ENCODE data around the gene GPS2.
"Not testable (repeated sequence)": the region's sequence is repeated elsewhere in the genome, so short reads cannot be mapped to it uniquely, and the experiment has no call there.

GPS2 gene, protein sequence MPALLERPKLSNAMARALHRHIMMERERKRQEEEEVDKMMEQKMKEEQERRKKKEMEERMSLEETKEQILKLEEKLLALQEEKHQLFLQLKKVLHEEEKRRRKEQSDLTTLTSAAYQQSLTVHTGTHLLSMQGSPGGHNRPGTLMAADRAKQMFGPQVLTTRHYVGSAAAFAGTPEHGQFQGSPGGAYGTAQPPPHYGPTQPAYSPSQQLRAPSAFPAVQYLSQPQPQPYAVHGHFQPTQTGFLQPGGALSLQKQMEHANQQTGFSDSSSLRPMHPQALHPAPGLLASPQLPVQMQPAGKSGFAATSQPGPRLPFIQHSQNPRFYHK

DNA sequence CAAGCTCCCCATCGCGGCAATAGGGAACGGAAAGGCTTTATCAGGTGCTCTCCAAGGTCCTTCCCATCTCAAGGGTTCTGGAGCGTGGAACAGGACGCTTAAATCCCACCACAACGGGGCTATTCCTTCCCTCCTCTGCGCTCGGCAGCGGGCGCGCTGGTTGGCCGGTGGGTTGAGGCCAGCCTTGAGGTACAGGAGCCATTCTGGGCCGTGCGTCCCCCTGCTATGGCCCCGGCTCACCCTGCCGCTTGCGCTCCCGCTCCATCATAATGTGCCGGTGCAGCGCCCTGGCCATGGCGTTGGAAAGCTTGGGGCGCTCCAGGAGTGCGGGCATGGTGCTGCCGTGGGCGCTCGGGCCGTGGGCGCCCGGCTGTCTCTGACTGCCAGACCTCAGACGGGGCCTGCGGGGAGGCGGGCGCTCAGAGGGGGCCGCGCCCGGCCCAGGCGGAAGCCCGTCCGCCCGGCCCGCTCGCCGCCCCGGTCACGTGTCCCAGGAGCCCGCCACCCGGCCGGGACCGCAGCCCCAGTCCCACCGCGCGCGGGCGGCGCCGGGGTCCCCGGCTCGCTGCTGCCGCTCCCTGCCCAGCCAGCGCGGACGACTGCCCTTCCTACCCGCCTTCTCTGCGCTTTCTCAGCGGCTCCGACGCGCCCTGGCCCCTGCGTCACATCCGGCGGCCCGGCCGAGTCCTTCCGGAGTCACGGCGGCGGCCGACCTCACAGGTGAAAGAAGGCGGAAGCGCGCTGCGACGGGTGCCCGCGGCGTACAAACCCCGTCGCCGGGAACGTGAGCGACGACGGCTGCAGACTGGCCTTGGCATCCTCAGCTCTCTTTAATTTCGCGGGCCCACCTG lies at the start of gene GPS2:
Gene GPS2, minus strand, starts transcription at position 642 of the 851 bp plus-strand sequence. Its CDS starts 308 bp downstream, at position 334.
- DNase-seq = peak; percentile 77

DNA sequence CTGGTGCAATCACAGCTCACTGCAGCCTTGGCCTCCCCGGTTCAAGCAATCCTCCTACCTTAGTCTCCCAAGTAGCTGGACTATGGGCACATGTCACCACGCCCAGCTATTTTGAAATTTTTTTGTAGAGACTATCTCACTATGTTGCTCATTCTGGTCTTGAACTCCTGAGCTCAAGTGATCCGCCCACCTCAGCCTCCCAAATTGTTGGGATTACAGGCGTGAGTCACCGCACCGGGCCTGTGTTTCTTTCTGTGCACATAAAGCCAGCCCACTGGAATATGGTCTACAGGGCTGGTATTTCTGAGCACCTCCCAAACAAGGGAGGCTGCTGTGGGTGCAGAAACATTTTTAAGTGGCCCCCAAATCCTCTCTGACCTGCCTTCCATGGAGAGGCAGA lies 48.2 kb upstream of the GPS2 start:
- peak; percentile 79 for DNase-seq

DNA sequence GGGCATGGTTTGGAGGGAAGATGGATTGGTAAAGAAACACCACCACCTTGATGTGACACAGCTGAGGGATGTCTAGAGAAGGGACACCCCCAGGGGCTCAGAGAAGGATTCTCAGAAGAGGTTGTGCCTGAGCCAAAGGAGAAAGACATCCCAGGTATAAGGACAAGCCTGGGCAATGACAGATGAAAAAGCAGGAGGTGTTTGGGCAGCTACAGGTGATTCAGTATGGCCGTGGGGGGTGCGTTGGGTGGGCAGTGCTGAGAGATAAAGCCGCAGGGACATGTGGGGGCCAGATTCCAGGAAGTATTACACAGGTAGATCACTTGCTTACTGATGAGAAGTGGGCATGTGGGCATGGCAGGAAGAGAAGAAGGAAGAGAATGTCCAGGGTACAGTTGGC lies 46.7 kb upstream of the GPS2 start:
- no peak for DNase-seq

DNA sequence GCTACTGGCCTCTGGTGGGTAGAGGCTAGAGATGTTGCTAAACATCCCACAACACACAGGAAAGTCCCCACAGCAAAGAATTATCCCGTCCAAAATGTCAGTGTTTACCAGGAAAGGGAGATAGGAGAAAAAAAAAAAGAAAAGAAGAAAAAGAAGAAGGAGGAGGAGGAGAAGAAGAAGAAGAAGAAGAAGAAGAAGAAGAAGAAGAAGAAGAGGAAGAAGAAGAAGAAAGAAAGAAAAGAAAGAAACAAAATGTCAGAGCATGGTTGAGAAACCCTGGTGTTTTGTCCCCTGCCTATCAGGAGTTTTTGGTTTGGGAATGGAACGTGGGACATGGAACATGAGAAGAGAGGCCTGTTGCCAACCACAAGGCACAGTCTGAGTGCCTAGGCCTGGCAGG lies 42.2 kb upstream of the GPS2 start:
- no peak for DNase-seq

DNA sequence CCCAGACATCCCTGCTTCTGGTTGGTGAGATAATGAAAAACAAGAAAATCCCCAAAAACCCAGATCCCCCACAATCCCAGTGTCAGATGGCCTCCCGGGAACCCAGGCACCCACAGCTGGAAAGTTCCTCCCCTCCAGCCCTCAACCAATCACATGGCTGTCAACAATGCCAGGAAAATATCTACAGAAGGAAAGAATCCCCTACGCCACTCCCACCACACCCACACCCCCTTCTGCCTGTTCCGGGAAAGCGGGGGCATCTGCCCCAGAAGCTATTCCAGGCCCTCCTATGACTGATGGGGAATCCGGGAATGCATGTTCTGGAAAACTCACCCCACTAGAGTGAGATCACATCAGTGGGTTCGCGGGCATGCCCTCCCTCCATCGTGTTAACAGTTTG lies 41.6 kb upstream of the GPS2 start:
- no peak for DNase-seq

DNA sequence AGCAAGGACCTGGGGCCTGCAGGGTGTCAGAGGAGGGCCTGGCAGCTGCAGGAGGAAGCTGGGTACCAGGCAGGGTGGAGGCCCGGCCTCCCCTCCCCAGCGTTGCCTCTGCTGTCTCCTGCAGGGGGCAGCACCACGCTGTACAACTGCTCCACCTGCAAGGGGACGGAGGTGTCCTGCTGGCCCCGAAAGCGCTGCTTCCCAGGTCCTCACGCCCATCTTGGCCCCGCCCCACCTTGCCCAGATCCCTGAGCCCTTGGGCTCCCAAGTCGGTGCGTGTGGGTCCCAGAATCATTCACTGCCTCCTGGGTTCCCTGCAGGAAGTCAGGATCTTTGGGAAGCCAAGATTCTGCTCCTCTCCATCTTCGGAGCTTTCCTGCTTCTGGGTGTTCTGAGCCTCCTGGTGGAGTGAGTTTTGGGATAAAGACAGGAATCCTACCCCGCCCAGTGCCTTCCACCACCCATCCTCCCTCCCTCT lies 41.0 kb upstream of the GPS2 start:
- peak; percentile 69 for DNase-seq

DNA sequence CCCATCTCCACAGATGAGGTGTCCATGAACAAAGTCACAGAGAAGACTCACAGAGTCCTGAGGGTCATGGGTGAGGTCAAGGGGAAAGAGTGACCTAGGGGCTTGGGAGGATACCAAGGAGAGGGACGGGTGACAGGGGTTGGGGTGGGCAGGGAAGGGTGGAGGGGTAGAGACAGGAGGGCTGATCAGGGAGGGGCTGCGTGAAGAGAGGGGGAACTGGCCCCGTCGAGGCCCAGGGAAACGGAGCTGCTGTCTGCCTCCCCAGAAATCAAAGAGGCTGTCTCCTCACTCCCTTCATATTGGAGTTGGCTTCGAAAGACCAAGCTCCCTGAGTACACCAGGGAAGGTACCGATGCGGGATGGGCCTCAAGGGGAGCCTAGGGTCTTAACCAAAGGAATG lies 40.4 kb upstream of the GPS2 start:
- no peak for DNase-seq

DNA sequence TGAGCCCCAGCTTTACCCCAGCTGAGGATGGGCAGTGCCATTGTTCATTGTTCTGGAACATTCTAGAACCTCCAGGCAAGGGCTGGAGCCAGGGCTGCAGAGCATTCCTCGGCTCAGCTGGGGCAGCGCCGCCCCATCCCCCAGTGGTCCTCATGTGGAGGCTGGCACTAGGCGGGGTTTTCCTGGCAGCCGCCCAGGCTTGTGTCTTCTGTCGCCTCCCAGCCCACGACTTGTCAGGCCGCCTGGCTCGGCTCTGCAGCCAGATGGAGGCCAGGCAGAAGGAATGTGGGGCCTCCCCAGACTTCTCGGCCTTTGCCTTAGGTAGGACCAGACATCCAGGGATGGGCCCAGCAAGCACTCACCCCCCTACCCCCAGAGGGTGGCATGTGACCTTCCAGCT lies 39.9 kb upstream of the GPS2 start, which contains the start of gene TMEM95:
Gene TMEM95, plus strand, starts transcription at position 104 of the 400 bp plus-strand sequence. Its CDS starts 49 bp downstream, at position 153.
- peak; percentile 22 for DNase-seq

DNA sequence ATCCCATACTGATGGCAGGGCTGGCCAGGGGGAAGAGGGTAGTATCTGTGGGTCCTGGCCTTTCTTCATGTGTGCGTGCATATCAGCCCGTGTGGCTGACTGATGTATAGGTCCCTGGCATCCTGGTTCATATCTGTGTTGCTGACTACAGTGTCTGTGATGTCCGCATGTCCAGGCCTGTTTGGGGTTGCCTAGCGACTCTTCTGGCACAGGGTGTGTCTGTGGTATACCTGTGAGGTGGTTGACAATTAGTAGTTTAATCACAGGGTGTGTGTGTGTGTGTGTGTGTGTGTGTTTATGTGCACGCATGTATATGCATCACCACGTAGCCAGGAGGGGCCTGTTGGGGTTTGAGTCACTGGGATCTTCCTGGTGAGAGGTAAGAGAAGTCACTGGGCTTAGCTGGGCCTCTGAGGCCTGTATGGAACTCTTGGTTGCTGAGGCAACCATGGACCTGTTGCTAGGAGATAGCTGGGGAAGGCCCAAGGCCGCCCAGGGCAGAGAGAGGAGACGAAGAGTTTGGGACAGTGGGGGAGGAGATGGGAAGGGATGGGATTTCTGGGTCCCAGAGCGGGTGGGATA lies 39.2 kb upstream of the GPS2 start:
- DNase-seq = peak; percentile 37

DNA sequence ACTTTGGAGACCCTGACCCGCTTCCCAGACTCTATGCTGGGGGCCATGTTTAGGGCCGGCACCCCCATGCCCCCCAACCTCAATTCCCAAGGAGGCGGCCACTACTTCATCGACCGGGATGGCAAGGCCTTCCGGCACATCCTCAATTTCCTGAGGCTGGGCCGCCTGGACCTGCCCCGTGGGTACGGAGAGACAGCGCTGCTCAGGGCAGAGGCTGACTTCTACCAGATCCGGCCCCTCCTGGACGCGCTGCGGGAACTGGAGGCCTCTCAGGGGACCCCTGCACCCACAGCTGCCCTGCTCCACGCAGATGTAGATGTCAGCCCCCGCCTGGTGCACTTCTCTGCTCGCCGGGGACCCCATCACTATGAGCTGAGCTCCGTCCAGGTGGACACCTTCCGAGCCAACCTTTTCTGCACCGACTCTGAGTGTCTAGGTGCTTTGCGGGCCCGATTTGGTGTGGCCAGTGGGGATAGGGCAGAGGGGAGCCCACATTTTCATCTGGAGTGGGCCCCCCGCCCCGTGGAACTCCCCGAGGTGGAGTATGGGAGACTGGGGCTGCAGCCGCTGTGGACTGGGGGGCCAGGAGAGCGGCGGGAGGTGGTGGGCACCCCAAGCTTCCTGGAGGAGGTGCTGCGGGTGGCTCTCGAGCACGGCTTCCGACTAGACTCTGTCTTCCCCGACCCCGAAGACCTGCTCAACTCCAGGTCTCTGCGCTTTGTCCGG lies 37.9 kb upstream of the GPS2 start:
- no peak for DNase-seq

DNA sequence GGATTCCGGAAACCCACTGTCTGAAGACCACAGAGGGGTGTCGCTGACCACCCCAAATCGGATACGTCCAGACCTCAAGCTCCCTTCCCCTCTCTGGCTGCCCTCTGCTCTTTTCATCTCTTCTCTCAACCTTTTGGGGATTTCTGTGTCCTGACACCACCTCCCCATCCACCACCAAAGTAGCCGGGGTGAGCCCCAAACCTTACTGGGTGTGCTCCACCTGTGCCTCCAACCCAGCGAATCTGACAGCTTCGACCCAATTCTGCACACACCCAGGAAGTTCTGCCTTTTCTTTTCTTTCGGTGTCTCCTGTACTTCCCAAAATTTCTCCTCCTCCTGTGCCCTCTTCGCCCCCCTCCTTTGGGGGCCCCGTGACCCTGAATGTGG lies 37.3 kb upstream of the GPS2 start:
- DNase-seq = no peak

DNA sequence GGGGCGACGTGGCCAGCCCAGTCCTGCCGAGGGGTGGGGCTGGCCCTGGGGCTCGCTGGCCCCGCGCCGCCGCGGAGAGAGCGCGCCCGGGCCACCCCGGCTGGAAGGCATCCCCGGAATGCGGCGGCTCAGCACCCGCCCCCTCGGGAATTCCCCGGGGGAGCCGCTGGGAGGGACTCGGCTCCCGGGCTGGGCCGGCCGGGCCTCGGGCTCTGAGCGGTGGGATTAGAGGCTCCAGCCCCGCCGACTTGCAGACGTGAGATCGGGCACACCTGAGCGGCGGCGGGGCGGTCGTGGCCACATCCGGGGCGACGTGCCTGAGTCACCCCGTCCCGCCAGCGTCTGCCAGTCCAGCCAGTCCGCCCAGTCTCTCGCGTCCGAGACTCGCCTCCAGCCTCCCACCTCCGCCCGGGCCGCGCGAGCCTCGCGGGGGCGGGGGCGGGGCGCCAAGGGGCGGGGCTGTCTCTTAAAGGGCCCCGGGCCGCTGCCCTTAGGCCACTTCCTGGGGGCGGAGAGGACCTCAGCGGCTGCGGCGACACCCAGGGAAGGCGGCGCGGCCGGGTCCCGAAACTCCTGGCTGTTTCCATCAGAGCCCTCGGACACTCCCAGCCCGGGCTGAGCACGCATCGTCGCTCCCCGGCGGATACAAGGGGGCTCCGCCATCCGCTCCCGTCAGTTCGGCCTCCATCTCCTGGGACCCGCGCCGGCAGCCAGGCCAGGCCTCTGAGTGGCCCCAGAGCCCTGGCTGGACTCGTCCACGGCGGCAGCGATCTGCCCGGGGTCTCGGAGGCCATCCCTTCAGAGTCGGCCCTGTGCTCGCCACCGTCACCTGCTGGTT lies 36.7 kb upstream of the GPS2 start, which contains the start of gene KCTD11:
Gene KCTD11, plus strand, starts transcription at position 498 of the 838 bp plus-strand sequence.
- peak; percentile 92 for DNase-seq

DNA sequence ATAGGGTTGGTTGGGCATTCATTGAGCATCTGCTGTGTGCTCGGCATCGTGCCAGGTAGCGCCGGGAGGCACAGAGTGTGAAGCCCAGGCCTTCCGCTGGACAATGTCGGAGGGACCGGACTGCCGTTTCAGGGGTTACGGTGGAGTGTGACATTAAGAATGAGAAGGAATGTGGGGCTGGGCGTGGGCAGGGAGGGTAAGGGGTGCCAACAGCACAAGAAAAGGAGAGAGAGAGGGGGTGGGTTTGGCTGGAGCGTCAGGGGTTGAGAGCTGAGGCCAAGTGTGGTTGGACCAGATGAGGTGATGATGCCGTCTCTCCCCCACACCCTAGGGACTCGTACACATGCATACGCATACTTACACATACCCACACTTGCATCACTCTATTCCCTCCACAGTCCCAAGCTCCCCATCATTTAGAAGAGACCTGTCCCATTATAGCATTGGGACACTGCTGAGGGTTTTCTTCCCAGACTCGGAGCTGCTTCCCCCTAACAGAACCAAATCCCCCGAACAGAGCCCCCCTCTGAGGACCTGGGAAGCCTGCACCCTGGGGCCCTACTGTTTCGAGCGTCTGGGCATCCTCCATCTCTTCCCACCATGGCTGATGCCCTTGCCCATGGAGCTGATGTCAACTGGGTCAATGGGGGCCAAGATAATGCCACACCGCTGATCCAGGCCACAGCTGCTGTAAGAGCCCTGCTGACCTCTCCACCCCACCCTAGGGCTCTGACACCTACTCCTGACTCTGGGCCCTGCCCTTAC lies 33.5 kb upstream of the GPS2 start:
- no peak for DNase-seq

DNA sequence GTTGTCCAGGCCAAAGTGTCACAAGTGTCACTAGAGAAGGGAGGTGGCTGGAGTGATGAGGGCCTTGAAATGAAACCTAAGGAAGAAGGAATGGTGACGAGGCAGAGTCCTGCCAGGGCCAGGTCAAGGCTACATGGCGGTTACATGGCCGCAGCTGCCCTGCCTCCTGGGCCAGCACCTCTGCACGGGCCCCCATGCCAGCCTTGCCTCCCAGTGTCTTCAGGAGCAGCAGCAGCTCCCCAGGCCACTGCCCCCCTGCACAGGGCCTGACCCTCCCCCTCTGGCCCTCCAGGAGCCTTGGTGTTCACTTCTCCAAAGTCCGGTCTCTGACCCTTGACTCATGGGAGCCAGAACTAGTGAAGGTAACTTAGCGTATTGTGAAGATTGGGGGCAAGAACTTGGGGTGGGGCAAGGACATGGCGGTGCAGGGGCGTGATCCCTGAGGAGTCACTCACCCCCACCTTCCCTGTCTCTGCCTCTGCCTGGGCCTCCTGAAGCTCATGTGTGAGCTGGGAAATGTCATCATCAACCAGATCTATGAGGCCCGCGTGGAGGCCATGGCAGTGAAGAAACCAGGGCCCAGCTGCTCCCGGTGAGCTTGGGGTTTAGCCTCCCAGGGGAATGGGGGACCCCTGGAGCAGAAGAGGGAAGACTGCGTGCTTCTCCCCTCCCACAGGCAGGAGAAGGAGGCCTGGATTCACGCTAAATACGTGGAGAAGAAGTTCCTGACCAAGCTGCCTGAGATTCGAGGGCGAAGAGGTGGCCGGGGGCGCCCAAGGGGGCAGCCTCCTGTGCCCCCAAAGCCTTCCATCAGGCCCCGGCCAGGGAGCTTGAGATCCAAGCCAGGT lies 32.7 kb upstream of the GPS2 start:
- DNase-seq = no peak

DNA sequence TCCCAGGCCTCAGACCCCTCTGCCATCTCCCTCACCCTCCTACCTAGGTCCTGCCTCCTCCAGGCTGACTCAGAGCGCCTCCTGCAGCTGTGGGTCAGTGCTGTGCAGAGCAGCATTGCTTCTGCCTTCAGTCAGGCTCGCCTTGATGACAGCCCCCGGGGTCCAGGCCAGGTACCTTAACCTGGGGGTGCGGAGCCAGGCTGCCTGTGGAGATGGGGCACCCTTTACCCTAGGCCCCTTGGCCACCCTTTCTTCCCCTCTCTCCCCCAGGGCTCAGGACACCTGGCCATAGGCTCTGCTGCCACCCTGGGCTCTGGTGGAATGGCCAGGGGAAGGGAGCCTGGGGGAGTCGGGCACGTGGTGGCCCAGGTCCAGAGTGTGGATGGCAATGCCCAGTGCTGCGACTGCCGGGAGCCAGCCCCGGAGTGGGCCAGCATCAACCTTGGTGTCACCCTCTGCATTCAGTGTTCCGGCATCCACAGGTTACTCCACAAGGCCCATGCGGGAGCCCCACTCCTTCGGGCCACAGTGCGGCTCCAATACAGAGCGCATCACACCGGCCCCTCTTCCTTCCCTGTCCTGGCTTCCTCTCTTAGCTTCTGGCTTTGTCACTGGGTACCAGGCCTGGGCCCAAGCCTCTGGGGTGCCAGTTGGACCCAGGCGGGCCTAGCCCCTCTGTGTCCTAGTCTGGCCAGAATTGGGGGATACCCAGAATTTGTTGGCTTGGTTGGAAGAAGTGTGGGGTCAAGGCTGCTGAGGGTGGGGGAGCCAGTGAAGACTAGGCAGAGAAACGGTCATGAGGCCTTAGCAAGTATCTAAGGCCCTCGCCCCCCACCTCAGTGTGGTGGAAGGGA lies 31.8 kb upstream of the GPS2 start:
- DNase-seq = no peak

DNA sequence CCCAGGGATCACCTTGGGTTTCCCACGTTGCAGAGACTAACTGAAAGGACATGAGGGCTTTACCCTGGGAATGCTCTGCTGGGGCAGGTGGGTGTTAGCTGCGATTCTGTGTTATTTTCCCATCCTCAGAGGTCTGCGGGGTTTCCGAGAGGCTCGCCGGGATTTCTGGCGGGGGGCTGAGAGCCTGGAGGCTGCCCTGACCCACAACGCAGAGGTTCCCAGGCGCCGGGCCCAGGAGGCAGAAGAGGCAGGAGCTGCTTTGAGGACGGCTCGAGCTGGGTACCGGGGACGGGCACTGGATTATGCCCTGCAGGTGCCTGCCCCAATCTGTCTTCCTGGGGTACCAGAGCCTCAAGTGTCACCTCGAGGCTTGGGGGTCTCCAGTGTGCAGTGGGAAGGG lies 28.1 kb upstream of the GPS2 start:
- DNase-seq = no peak

DNA sequence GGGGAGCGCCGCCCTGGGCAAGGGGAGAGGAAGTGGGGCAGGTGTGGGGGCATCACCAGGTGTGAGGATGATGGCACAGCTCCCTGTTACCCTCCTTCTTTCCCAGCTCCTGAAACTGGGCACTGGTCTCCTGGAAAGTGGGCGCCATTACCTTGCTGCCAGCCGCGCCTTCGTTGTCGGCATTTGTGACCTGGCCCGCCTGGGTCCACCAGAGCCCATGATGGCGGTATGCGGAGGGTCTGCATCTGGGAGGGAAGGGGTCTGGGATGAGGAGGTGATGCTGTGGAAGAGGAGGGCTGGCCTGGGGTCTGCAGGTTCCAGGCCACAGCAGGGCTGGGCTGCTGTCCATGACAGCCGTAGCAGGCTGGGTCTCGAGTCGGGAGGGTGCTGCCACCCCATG lies 26.7 kb upstream of the GPS2 start:
- no peak for DNase-seq

DNA sequence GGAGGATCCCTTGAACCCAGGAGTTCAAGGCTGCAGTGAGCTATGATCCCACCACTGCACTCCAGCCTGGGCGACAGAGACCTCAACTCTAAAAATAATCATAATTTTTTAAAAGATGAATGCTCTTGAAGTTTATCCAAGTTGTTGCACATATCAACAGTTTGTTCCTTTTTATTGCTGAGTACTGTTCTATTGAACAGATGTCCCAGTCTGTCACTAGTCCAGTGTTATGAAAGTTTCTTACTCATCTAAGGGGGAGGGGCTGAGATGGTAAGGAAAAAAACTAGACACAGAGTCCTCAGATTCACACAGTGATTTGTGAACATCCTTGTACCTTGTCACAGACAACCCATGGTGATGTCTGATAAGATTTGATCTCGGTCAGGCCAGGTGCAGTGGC lies 25.0 kb upstream of the GPS2 start:
- no peak for DNase-seq

DNA sequence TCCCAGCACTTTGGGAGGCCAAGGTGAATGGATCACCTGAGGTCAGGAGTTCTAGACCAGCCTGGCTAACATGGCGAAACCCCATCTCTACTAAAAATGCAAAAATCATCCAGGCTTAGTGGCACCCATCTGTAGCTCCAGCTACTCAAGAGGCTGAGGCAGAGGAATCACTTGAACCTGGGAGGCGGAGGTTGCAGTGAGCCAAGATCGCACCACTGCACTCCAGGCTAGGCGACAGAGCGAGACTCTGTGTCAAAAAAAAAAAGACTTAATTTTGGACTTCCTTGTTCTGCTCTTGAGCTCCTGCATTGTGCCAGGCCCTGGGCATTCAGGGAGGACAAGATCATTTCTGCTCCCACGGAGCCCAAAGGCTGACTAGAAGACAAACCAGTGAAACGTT lies 22.4 kb upstream of the GPS2 start:
- DNase-seq = not testable (repeated sequence)
